PC-9 (cell line): Measurements from ENCODE around the gene RANGAP1.

Experiments used
- EZH2 ChIP-seq: fragments of 200-600 bp; sonication (generic); IDR thresholded peaks from 2 replicates; pipeline ENCODE4 v1.8.0; 2017; ENCODE audit warnings: antibody characterized with exemption, low read depth
- TF ChIP-seq, protein P1 (sequence below): fragments of 200-600 bp; sonication (generic); conservative IDR thresholded peaks from 2 replicates; pipeline ENCODE4 v1.6.1; 2017; ENCODE audit warnings: mixed run types, antibody characterized with exemption, mild to moderate bottlenecking, moderate library complexity

DNA sequence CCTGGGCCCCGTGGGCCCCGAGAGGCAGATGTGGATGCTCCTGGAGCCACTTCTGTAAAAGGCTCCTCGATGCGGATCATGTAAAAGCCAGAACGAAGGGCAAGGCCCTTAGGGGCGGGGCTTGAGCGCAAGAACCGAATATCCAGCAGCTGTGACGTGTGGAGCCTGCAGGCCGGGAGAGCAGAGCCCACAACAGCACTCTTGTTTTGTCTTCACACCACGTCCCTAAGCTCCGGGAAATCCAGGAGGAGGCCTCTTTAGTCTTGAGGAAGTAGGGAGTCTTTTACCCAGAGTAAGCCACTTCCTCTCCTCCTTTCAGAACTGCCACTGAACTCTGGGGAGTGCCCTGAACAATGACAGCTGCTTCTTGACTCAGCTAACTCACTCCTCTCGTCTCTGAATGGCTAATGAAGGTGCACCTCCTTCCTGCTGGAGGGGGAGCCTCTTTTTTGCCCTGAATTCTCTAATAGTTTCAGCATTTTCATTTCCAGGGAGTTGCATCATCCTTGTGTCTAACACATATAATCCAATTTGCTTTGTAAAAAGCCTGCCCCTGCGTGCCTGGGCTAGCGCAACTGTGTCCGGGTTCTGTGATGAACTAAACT is 68.3 kb downstream of the RANGAP1 start:
- TF ChIP-seq, protein P1, sequence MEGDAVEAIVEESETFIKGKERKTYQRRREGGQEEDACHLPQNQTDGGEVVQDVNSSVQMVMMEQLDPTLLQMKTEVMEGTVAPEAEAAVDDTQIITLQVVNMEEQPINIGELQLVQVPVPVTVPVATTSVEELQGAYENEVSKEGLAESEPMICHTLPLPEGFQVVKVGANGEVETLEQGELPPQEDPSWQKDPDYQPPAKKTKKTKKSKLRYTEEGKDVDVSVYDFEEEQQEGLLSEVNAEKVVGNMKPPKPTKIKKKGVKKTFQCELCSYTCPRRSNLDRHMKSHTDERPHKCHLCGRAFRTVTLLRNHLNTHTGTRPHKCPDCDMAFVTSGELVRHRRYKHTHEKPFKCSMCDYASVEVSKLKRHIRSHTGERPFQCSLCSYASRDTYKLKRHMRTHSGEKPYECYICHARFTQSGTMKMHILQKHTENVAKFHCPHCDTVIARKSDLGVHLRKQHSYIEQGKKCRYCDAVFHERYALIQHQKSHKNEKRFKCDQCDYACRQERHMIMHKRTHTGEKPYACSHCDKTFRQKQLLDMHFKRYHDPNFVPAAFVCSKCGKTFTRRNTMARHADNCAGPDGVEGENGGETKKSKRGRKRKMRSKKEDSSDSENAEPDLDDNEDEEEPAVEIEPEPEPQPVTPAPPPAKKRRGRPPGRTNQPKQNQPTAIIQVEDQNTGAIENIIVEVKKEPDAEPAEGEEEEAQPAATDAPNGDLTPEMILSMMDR = no peak
- TF ChIP-seq EZH2 = no peak
